Lung (tissue), 12 donors: Measurements from ENCODE around the gene ANKRD27. TPM values are rescaled to one million over a fixed set of nuclear protein-coding genes. Genes with fewer than 3 reads are reported as not detected.

ENCODE experiments used
- ATAC-seq: fragments of 200-7000 bp; cut with Tn5 transposase; one replicate; pipeline ENCODE4 v1.9.1; 2020; ENCODE audit warnings: moderate number of reproducible peaks; ENCODE audit not compliant: insufficient read depth, low FRiP score
- DNase-seq, 3 donors: peaks; one replicate each; pipeline ENCODE4 v3.0.0-alpha.2; 2013 to 2017
- H3K27ac ChIP-seq, 2 donors: one replicate each; pipeline ENCODE4 v1.5.1; 2013; ENCODE audit warnings: mild to moderate bottlenecking in 2 of 2, moderate library complexity in 2 of 2, control low read depth in 1 of 2, inconsistent platforms in 1 of 2, low read depth in 1 of 2, low read length in 1 of 2
- H3K27me3 ChIP-seq, 3 donors: one replicate each; pipeline ENCODE4 v1.5.1; 2013; ENCODE audit warnings: low read length in 2 of 3; ENCODE audit not compliant: control insufficient read depth in 3 of 3, insufficient read depth in 3 of 3
- H3K36me3 ChIP-seq, 4 donors: one replicate each; pipeline ENCODE4 v1.5.1; 2013; ENCODE audit warnings: low read length in 4 of 4, mild to moderate bottlenecking in 1 of 4, moderate library complexity in 1 of 4; ENCODE audit not compliant: control insufficient read depth in 4 of 4, insufficient read depth in 4 of 4
- H3K4me1 ChIP-seq, 5 donors: one replicate each; pipeline ENCODE4 v1.5.1; 2013; ENCODE audit warnings: low read length in 5 of 5, mild to moderate bottlenecking in 2 of 5, moderate library complexity in 1 of 5; ENCODE audit not compliant: control insufficient read depth in 5 of 5, insufficient read depth in 5 of 5
- H3K4me3 ChIP-seq: one replicate; pipeline ENCODE4 v1.5.1; 2013; ENCODE audit warnings: mild to moderate bottlenecking, control low read depth, moderate library complexity
- H3K9ac ChIP-seq, 2 donors: one replicate each; pipeline ENCODE4 v1.5.1; 2013; ENCODE audit warnings: low read length in 2 of 2, control low read depth in 1 of 2; ENCODE audit not compliant: insufficient read depth in 1 of 2
- H3K9me3 ChIP-seq, 4 donors: one replicate each; pipeline ENCODE4 v1.5.1; 2013; ENCODE audit warnings: low read length in 3 of 4, mild to moderate bottlenecking in 1 of 4, moderate library complexity in 1 of 4; ENCODE audit not compliant: control insufficient read depth in 4 of 4, insufficient read depth in 3 of 4
- WGBS, 2 donors: extraction: QIAGEN DNeasy Blood & Tissue Kit; methylation state at CpG; one replicate each; pipeline ENCODE4 v1.1.7; 2013; 5-methylcytosine and 5-hydroxymethylcytosine counted together
- polyA plus RNA-seq, 2 donors: library from polyadenylated mRNA; stranded (reverse); fragments of 200-250 nt; gene quantifications; one replicate each; pipeline ENCODE4 v1.2.1, GENCODE V29; 2013
- total RNA-seq, 2 donors: library from RNA; depleted of rRNA in 1 of 2; stranded (reverse); fragments of >200 nt in 1 of 2; gene quantifications; one replicate each; pipeline ENCODE4 v1.2.1, GENCODE V29; 2014 to 2021
- TF ChIP-seq, protein P1 (sequence below): IDR thresholded peaks from 2 replicates; pipeline ENCODE4 v1.5.1; 2012; ENCODE audit warnings: mild to moderate bottlenecking; ENCODE audit errors: control extremely low read depth, extremely low read depth
- donor health status: control.
- donor health status: control.
- donor health status: Bipolar disorder and iron deficiency.
- donor health status: healthy.
- donor health status: DM: yes; HTN: yes; CAD: no.

ANKRD27 gene
- total and polyA plus RNA-seq, 4 donors, result 8.9 to 31.5 (median 22.5) TPM

DNA sequence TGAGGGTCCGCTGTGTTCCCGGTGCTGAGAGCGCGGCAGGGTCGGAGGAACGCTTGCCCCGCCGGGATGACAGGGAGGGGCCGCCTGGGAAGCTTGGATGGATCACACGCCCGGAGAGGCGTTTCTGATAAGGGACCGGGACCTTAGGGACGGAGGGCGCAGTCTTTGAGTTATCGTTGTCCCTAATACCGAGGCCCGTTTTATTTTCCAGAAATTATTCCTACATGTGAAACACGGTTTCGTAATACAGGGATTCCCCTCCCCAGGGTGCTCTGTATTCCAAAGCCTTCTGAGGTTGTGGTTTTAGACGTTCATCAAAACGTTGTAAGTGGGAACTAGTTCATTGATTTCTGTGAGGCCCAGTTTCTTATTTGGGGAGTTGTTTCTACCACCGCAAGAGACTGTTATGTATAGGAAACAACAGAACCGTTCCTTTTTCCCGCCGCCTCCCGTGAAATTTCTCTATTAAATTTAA is 93.2 kb downstream of the ANKRD27 start:
- H3K4me3 ChIP-seq, result peak overlapping the region; percentile 96
- H3K36me3 ChIP-seq, result peaks cover 5 to 30% (median 21%) of the 10 kb centered on the region in 4 donors
- 2 to 4% methylated on average over 27 of the region's 27 CpGs for WGBS, 2 donors
- peak overlapping the region; percentile 93 to 98 for H3K27ac ChIP-seq
- peak; percentile 6 for ATAC-seq
- H3K27me3 ChIP-seq, result peaks cover 0 to 8% (median 0%) of the 10 kb centered on the region in 3 donors
- peak in 2 of 3 donors; percentile 25 to 28 for DNase-seq
- peak overlapping the region; percentile 75 to 76 for H3K9ac ChIP-seq
- H3K9me3 ChIP-seq, result peaks cover 0 to 2% (median 0%) of the 10 kb centered on the region in 4 donors
- TF ChIP-seq, protein P1, sequence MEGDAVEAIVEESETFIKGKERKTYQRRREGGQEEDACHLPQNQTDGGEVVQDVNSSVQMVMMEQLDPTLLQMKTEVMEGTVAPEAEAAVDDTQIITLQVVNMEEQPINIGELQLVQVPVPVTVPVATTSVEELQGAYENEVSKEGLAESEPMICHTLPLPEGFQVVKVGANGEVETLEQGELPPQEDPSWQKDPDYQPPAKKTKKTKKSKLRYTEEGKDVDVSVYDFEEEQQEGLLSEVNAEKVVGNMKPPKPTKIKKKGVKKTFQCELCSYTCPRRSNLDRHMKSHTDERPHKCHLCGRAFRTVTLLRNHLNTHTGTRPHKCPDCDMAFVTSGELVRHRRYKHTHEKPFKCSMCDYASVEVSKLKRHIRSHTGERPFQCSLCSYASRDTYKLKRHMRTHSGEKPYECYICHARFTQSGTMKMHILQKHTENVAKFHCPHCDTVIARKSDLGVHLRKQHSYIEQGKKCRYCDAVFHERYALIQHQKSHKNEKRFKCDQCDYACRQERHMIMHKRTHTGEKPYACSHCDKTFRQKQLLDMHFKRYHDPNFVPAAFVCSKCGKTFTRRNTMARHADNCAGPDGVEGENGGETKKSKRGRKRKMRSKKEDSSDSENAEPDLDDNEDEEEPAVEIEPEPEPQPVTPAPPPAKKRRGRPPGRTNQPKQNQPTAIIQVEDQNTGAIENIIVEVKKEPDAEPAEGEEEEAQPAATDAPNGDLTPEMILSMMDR, result no peak
- H3K4me1 ChIP-seq, result peaks cover 0 to 8% (median 3%) of the 10 kb centered on the region in 5 donors

DNA sequence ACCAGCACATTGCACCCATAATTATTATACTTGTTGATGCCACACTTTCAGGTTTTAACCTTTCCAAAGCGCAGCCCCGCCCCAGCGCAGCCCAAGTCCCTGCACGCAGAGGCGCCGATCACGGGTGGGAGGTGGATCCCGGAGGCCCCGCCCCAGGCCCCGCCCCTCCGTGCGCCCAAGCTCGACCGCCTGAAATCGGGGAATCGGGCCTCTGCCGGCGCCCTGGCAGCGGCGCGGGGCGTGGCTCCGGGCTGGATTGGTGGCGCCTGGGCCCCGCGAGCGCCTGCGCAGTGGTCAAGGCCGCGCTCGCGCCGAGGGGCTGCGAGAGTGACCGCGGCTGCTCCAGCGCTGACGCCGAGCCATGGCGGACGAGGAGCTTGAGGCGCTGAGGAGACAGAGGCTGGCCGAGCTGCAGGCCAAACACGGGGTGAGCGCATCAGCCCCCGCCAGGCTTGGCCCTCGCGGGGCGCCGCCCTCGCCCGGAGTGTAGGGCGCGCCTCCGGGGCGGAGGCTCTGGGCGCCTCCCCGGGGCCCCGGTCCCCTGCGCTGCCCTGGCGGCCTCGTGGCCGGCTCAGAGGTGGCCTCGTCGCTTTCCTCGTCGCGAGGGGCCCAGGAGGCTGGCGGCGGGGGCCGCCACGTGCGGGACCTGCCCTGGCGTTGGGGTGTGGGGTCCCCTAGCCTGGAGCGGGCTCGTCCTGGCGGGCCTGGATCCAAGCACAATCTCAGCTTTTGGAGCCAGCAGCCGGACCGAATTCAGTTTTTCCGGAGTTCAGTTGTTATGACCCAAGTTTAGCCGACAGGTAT is 93.9 kb downstream of the ANKRD27 start, which contains the start of gene PDCD5:
PDCD5 (plus strand) TSS at position 290 of the 804 bp plus-strand sequence; CDS start at position 362, 72 bp downstream.
- Histone ChIP-seq H3K27me3 (peaks cover 0 to 8% (median 0%) of the 10 kb centered on the region in 3 donors), H3K36me3 (peaks cover 2 to 24% (median 16%) of the 10 kb centered on the region in 4 donors), H3K4me1 (peaks cover 0 to 8% (median 3%) of the 10 kb centered on the region in 5 donors), H3K9ac (peak within 1 kb of the TSS; percentile 75 to 76), H3K9me3 (peaks cover 0 to under 1% (median 0%) of the 10 kb centered on the region in 4 donors), H3K27ac (peak within 1 kb of the TSS; percentile 93 to 98), H3K4me3 (peak within 1 kb of the TSS; percentile 96)
- ATAC-seq (peak; percentile 99), DNase-seq (peak; percentile 96 to 98 (median 97))
- WGBS, 2 donors, result 0 to 1% methylated on average over 51 to 81 of the region's 81 CpGs
- TF ChIP-seq, protein P1, result no peak

DNA sequence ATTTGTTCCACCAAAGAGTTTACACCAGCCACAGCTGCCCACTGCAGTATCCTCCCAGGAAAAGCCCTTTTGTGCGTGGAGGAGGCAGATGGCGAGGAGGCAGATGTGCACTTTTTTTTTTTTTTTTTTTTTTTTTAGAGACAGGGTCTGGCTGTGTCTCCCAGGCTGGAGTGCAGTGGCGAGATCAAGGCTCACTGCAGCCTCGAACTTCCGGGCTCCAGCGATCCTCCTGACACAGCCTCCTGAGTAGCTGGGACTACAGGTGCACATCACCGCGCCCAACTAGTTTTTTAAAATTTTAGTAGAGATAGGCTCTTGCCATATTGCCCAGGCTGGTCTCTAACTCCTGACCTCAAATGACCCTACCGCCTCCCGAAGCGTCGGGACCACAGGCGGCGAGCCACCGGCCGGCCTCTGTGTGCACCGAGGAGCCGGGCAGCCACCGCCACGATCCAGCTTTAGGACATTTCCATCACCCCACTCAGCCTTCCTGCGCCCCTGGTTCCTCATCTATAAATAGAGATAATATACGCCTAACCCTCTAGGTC is 94.6 kb downstream of the ANKRD27 start:
- Histone ChIP-seq H3K9me3 (no peaks in the 10 kb centered on the region), H3K27me3 (peaks cover 0 to 8% (median 0%) of the 10 kb centered on the region in 3 donors), H3K36me3 (peaks cover 0 to 18% (median 12%) of the 10 kb centered on the region in 4 donors), H3K4me3 (peak overlapping the region; percentile 30), H3K9ac (peak overlapping the region in 1 of 2 donors; percentile 42), H3K27ac (no peak overlapping the region), H3K4me1 (peaks cover 0 to 8% (median 3%) of the 10 kb centered on the region in 5 donors)
- TF ChIP-seq, protein P1, result no peak
- DNase-seq (no peak), ATAC-seq (peak; percentile 15)
- 19 to 21% methylated on average over 22 of the region's 22 CpGs for WGBS, 2 donors
